Activated CD4-positive, alpha-beta T cell treated with anti-CD3 and anti-CD28 coated beads, Interleukin-2, amount 50 U/mL, for 1 hour (primary cell): ENCODE measurements around the gene CTAGE6.
"Not testable (repeated sequence)": the region's sequence is repeated elsewhere in the genome, so short reads cannot be mapped to it uniquely, and the experiment has no call there.

Experiments
- DNase-seq: peaks from one replicate; pipeline ENCODE4 v3.0.0-alpha.2; 2020

CTAGE6 gene, protein sequence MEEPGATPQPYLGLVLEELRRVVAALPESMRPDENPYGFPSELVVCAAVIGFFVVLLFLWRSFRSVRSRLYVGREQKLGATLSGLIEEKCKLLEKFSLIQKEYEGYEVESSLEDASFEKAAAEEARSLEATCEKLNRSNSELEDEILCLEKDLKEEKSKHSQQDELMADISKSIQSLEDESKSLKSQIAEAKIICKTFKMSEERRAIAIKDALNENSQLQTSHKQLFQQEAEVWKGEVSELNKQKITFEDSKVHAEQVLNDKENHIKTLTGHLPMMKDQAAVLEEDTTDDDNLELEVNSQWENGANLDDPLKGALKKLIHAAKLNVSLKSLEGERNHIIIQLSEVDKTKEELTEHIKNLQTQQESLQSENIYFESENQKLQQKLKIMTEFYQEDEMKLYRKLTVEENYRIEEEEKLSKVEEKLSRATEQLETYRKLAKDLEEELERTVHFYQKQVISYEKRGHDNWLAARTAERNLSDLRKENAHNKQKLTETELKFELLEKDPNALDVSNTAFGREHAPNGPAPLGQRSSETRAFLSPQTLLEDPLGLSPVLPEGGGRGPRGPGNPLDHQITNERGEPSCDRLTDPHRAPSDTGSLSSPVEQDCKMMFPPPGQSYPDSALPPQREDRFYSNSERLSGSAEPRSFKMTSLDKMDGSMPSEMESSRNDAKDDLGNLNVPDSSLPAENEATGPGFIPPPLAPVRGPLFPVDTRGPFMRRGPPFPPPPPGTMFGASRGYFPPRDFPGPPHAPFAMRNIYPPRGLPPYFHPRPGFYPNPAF

DNA sequence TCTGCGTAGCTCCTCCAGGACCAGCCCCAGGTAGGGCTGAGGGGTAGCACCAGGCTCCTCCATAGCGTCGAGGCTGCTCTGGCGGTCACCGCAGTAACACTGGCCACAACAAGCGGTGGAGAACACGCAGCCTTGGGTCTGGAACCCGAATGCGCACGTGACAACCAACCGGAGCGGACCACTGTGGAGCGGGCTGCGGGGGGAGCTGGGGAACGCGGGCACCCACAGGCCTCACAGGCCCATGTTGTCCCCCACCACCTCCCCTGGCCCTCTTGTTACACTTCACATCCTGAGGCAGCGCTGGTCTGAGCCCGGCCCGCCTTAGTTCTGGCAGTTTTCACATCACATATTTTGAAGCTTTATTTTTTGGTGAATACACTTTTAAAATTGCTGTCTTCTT is at the start of gene CTAGE6:
CTAGE6 (minus strand) TSS at position 101 of the 400 bp plus-strand sequence; CDS start at position 63, 38 bp downstream.
- not testable (repeated sequence) for DNase-seq

DNA sequence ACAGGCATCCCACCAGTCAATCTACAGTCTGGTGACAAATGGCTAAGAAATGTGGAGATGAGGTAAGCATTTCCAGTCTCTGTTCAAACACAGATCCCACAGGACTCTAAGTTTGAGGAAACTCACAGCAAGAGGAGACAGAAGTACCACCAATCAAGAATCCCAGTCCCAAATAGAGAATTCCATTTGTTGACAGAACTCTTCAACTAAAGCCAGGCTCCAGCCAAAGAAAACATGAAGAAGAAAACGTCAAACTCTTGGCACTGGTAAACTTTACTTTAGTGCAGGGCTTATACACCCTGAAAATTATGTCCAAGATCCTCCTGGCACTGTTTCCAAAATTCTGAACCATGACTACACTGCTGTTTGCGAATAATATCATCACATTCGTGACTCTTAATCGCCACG is 49.2 kb upstream of the CTAGE6 start:
- not testable (repeated sequence) for DNase-seq

DNA sequence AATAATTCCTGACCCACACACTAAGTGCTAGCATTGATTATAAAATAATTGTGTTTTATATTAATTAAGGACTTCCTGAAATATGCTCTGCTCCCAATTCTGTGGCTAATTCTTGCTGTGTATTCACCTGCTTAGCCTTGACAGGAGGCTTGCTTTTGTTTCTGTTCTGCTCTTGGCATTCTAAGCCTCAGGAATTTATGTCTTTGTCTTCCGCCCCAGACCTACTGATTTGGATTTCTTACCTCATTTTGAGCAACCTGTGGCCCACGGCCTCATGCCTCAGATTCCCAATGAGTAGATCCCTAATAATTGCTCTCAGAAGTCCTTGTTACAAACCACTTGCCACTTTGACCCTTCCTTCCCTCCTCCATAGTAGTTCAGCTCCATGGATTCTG is 40.4 kb upstream of the CTAGE6 start:
- not testable (repeated sequence) for DNase-seq

DNA sequence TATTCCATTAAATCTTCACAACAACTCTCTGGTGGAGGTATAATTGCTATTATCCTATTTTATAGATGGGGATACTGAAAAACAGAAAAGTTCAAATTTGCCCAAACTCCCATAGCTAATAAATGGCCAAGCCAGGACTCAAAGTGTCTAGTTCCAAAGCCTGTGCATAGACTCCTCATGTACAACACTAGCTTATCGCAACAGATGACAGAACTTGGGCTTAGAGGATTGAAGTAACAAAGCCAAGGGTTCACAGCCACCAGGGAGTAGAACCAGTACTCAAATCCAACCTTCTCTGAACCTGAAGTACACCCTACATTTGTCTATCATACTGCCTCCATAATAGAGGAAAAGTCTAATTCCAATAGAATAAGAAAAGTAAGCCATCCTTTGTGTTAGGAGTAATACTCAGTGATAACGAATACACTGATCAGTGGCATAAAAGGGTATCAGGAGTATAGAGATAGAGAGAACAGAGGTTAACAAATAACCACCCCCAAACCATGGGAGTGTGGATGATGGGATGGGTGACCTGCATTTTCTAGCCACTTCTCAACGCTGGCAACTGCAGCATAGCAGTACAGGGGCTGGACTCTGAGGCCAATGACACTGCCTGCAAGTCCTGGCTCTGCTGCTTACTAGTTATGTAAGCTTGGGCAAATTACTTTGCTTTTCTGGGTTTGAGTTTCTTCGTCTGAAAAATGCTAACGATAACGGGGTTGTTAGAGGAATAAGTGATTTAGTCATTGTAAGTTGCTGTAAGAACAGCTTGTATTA is 39.8 kb upstream of the CTAGE6 start:
- DNase-seq = not testable (repeated sequence)

DNA sequence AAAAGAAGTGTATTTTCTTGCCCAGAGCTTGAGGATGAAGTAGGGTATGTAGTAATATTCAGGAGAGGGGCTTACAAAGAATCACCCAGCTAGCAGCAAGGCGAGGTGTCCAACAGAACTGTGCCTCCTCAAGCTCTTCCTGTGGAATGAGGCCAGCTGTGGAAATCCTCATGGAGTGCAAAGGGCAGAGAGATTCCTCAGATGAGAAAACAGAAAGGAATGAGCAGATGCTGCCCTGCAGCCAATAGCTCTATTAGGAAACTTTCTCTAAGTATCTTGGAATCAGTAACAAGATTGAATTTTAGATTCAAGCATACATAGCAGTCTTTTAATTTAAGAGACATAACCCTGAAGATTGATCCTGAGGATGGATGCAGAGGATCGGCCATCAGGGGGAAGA is 38.2 kb upstream of the CTAGE6 start:
- not testable (repeated sequence) for DNase-seq

DNA sequence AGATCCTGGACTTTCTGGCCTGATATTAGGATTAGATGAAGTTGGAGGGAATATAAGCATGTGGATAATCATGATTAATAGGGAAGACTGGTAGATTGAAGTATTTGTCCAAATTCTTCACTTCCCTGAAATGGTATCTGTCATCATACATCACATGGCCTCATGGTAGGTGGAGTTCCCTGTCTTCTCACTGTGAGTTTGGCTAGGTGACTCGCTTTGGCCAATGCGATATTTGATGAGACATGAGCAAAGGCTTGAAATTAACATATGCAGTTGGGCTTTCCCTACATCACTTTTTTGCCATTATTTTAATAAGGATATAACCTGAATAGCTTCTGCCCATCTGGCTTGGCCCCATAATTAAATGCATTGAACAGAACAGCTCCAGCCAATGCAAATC is 35.1 kb upstream of the CTAGE6 start:
- DNase-seq = not testable (repeated sequence)

DNA sequence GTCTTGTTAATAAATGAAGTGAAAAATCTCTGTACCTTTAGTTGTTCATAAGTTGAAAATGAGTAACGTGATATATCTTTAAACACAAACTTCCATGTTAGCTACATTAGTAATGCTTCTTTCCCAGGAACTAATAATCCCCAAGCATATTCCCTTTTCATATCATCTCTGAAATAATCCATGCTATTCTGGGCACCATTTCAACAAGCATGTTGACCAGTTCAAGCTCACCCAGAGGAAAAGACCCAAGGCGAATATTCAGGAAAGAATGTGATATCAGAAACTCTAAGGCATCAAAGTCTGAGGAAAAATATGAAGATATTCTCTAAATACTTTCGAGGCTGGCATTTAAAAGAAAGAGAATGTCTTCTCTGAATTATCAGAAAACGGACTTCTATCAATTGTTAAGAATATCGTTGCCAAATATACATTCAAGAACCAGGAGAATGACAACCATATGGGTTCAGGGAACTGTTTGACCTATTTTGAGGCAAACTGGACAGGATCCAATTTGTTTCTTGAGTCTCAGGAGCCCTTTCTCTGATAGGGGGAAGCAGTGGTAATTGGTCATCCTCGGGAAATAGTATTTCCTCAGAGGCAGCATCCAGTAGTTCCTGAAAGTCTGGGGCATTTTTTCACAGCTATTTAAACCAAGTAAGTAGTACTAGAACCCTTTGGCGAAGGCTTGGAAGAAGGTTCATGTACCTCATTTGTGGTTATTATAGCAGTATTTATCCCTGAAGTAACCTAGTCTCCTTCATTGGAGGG is 28.1 kb upstream of the CTAGE6 start:
- DNase-seq = not testable (repeated sequence)

DNA sequence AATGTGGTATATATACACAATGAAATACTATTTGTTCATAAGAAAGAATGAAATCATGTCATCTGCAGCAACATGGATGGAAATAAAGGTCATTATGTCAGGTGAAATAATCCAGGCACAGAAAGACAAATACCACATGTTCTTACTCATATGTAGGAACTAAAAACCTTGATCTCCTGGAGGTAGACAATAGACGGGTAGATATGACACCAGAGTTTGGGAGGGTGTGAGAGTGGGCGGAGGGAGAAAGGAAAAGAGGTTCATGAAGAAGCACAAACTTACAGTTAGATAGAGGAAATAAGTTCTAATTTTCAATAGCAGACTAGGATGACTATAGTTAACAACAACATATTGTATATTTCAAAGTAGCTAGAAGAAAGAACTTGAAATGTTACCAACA is 22.1 kb upstream of the CTAGE6 start:
- DNase-seq = not testable (repeated sequence)

DNA sequence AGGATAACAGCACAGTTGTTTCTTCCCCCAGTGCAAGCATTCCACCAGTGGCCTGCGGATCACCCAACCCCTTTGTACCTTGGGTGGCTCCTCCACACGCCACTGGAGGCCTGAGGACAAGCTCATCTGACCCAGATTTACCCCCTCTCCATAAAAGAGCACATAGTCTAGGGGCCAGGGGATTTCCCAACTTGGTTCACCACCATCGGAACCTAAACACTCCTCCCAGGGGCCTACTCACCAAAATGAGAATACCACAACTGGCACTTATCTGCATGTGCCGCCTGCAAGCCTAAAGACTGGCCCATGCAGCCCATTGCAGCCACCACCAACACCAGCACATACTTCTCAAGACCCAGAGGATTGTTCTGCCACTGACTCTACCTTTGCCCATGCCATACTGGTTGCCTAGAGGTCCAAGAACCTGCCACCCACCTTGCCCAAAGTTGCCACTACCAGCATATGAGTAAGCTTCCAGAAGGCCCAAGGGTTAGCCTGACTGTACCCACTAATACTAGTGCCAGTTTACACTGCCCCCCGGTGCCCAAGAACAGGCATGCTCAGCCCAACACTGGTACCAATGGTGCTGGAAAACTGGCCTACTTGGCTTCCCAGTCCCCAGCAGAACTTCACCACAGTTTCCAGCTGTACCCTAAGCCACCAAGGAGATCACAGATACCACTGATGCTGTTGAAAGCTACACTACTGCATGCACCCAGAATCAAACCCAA is 15.4 kb upstream of the CTAGE6 start:
- not testable (repeated sequence) for DNase-seq

DNA sequence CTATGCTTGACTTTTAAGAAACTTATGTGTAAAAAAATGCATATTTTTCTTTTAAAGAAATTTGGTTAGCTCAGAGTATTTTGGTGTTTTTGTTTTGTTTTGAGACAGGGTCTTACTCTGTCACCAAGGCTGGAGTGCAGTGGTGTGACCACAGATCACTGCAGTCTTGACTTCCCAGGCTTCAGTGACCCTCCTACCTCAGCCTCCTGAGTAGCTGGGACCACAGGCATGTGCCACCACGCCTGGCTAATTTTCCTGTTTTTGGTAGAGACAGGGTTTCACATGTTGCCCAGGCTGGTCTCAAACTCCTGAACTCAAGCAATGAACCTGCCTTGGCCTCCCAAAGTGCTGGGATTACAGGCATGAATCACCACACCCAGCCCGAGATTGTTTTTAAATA is 10.0 kb upstream of the CTAGE6 start:
- DNase-seq = not testable (repeated sequence)

DNA sequence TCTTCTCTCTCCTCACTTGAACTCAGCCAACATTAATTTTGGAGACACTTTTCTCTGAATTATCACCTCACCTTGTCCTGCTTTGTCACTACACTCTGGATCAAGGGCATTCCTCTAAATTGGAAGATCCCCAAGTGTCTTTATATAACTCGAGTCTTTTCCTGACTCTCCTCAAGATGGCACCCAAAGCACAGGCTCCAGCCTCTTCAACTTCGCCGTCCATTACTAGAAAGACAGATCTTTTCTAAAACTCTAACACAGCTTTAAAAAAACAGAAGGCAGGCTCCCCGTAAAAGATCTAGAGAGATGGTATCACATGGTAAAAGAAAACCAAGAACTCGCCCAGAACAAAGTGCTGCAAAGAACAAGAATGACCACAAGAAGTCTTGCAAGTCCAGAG is 8.2 kb upstream of the CTAGE6 start:
- not testable (repeated sequence) for DNase-seq

DNA sequence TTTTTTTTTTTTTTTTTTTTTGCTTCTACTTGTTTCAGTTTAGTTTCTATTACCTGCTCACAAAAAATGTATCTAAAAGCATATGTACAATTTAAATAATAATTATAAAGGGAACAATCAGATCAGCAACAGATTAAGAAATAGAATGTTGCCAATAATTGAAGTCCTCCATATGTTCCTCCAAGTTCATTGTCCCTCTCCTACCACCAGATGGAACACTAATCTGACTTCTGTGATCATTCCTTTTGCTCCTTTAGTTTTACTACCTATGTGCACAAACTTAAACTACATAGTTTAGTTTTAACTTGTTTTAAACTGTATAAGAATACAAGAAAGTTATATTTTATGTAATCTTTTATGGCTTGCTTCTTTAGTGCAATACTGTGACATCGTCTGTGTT is 5.6 kb upstream of the CTAGE6 start:
- not testable (repeated sequence) for DNase-seq

DNA sequence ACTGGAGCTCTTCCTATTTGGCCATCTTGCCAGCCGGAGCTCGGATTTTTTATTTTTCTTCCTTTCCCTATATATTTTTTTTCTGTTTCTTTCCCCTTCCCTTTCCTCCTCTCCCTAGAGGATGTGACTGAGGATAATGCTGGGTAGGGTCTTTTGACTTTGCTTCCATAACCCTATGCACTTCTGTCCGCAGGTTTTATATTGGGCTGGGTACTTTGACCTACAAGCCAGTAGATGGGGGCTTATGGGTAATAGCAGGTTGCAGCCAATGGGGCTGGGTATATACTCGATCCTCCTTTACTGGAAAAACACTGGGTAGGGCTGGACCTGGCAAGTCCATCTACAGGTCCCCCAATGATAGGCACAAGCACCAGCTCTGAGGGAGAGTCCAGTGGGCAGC is 12.2 kb downstream of the CTAGE6 start:
- not testable (repeated sequence) for DNase-seq

DNA sequence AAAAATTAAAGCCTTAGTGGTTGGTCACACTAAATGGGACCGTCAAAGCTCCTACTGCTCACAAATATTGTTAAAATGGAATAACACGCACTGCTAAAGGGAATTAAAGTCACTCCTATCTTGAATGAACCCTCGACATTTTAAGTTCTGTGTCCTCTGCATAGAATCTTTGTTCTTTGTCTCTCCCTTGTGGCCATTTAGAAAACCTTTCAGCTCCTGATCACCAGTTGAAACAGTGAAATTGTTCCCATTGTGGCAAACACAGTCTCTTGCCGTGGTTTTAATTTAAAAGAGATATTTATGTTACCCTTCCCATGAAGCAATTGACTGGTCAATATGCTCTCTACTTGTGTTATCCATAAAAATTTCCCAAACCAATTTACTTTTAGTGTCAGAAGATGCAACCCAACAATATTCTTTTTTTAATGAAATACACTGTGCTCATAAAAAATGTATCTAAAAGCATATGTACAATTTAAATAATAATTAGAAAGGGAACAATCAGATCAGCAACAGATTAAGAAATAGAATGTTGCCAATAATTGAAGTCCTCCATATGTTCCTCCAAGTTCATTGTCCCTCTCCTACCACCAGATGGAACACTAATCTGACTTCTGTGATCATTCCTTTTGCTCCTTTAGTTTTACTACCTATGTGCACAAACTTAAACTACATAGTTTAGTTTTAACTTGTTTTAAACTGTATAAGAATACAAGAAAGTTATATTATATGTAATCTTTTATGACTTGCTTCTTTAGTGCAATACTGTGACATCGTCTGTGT is 20.3 kb downstream of the CTAGE6 start:
- not testable (repeated sequence) for DNase-seq

DNA sequence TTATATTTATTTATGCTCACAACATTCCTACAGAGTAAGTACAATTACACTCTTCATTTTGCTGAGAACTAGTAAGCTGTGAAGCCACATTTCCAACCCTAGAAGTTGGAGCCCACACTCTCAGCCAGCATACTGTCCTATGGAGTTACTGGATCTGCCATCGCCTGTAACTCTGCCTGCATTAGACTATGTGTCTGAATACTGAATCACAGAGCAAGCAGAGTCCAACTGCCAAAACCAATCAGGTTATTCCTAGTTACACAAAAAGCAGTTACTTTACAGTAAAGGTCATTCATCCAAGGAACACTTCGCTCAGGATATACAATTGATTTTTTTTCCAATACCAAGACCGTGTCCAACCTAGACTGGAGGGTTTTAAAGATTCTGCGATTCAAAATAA is 21.5 kb downstream of the CTAGE6 start:
- DNase-seq = no peak

DNA sequence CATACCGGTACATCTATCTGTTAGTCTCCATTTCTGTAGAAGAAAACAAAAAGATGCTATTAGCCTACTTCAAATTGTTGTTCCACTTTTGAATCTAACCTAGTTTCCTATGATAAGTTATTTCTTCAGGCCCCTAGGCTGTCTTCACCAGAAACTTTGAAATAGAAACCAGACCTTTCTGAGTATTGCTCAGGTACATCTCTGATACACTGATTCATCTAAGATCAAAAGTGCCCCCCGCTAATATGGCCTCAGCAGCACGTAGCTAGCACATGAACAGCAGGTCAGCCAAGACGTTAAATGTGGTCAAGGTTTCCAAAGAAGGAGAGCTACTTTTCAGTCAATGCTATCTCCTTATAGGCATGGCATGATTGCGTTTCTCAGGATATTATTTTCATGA is 23.6 kb downstream of the CTAGE6 start:
- DNase-seq = no peak

DNA sequence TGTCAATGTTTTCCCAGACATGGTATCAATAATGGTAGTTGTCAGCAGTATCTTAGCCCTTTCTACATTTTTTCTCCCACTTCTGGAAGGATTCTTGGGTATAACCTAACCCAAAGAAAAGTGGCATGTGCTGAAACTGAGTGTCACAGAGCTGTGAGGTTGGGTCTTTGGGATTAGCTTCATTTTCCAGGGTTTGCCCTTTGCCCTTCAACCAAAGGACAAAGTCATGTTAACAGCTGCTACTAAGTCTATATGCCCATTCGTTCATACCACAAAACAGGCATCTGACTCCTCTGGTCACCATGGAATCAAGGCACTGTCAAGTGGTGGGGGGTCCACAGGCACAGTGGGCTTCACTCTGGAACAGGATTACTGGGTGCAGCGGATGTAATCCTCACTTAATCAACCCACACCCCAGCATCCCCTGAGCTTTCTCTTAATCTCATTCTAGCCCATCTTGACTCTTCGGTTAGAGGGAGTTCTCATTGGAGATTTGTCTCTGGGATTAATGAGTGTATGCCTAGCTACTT is 29.1 kb downstream of the CTAGE6 start:
- DNase-seq = no peak

DNA sequence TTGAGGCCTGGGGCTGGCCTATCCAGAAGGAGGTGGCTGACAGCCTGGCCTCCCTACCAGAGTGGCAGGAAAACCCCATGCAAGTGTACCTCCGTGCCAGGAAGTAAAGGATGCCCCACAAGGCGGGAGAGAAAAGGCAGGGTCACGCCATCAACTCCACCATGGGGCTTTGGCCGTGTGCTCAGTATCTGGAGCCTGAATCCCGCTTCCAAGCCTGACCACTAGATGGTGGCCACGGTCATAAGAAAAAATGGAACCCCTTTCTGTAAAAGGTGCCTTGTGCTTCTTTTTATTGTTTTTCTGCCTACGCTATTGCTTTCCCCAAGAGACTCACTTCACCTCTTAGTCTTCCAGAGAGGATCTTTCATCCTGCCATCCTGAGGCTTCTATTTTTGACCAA is 29.9 kb downstream of the CTAGE6 start:
- DNase-seq = not testable (repeated sequence)

DNA sequence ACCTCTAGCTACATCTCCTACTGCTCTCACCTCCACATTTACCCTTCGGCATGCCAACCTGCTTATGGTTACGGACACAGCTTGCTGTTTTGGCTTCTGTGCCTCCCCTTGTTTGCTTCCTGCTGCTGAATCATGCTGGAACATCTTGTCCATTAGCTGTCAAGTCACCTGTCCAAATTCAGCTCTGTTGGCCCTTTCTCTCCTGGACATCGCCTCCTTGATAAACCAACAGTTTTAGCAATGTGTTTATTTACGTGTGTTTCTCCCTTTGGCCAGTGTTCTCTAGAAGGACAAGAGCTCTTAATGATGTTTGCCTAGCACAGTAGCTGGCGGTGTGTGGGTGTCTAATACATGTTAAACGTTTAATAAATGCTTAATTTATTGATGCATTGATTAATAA is 31.4 kb downstream of the CTAGE6 start:
- DNase-seq = not testable (repeated sequence)

DNA sequence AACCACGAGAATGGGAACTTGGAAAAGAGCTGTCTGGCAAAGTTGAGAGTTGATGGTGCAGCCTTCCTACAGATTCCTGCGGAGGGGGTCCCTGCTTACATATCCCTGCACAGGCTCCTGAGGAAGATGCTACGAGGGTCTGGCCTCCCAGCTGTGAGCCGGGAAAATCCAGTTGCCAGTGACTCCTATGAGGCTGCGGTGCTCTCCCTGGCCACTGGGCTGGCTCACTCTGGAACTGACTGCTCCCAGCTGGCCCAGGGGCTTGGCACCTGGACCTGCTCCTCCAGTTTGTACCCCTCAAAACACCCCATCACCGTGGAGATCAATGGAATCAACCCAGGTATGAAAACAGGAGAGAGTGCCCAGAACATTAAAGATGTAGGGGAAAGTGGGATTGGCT is 37.2 kb downstream of the CTAGE6 start:
- not testable (repeated sequence) for DNase-seq
